Type B pancreatic cell (in vitro differentiated cells): ENCODE data around the gene SLC38A1. TPM values are rescaled to one million over a fixed set of nuclear protein-coding genes. Genes with fewer than 3 reads are reported as not detected.
"Not testable (repeated sequence)": the region's sequence is repeated elsewhere in the genome, so short reads cannot be mapped to it uniquely, and the experiment has no call there.

ENCODE experiments used
- DNase-seq: peaks from one replicate; pipeline ENCODE4 v3.0.0; 2021; ENCODE audit warnings: mixed read lengths; ENCODE audit not compliant: unreplicated experiment; ENCODE audit errors: extremely low spot score
- H3K27ac Mint-ChIP-seq: 2 replicates; pipeline ENCODE4 v1.8.0; 2021; ENCODE audit warnings: mild to moderate bottlenecking, mixed read lengths
- H3K27me3 Mint-ChIP-seq: 2 replicates; pipeline ENCODE4 v1.8.0; 2021; ENCODE audit warnings: mixed read lengths
- H3K36me3 Mint-ChIP-seq: 2 replicates; pipeline ENCODE4 v1.8.0; 2021; ENCODE audit warnings: mixed read lengths
- H3K4me1 Mint-ChIP-seq: one replicate; pipeline ENCODE4 v1.8.0; 2021; ENCODE audit warnings: mixed read lengths; ENCODE audit not compliant: unreplicated experiment
- H3K4me3 Mint-ChIP-seq: 2 replicates; pipeline ENCODE4 v1.8.0; 2021; ENCODE audit warnings: mild to moderate bottlenecking, mixed read lengths
- H3K9me3 Mint-ChIP-seq: 2 replicates; pipeline ENCODE4 v1.8.0; 2021; ENCODE audit warnings: mixed read lengths
- total RNA-seq: library from RNA; stranded (reverse); gene quantifications from 2 replicates; pipeline ENCODE4 v1.2.1, GENCODE V29; 2021; ENCODE audit warnings: low replicate concordance
- TF ChIP-seq, protein P1 (sequence below): fragments of 200-600 bp; sonication (generic); conservative IDR thresholded peaks from 2 replicates; pipeline ENCODE4 v1.5.0; 2021; ENCODE audit warnings: antibody characterized with exemption, mild to moderate bottlenecking

The SLC38A1 gene
- total RNA-seq, 1 donor from 2014 or later = 99.8 TPM

GRCh38 chr12:46164186-46164761, 104.6 kb downstream of the SLC38A1 start:
- Mint-ChIP-seq H3K4me3 (no peak overlapping the region), H3K9me3 (peaks cover 4% of the 10 kb centered on the region), H3K4me1 (peaks cover 21% of the 10 kb centered on the region), H3K27ac (no peak overlapping the region), H3K27me3 (no peaks in the 10 kb centered on the region), H3K36me3 (no peaks in the 10 kb centered on the region)
- TF ChIP-seq, protein P1, sequence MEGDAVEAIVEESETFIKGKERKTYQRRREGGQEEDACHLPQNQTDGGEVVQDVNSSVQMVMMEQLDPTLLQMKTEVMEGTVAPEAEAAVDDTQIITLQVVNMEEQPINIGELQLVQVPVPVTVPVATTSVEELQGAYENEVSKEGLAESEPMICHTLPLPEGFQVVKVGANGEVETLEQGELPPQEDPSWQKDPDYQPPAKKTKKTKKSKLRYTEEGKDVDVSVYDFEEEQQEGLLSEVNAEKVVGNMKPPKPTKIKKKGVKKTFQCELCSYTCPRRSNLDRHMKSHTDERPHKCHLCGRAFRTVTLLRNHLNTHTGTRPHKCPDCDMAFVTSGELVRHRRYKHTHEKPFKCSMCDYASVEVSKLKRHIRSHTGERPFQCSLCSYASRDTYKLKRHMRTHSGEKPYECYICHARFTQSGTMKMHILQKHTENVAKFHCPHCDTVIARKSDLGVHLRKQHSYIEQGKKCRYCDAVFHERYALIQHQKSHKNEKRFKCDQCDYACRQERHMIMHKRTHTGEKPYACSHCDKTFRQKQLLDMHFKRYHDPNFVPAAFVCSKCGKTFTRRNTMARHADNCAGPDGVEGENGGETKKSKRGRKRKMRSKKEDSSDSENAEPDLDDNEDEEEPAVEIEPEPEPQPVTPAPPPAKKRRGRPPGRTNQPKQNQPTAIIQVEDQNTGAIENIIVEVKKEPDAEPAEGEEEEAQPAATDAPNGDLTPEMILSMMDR = no peak
- DNase-seq = no peak

- peaks cover 30% of the 10 kb centered on the region for H3K4me1 Mint-ChIP-seq
- H3K9me3 Mint-ChIP-seq, DNase-seq, H3K4me3 Mint-ChIP-seq, H3K27ac Mint-ChIP-seq, H3K27me3 Mint-ChIP-seq, H3K36me3 Mint-ChIP-seq: not testable (repeated sequence)
Measured at GRCh38 chr12:46162549-46163076, 106.2 kb downstream of the SLC38A1 start.

DNA sequence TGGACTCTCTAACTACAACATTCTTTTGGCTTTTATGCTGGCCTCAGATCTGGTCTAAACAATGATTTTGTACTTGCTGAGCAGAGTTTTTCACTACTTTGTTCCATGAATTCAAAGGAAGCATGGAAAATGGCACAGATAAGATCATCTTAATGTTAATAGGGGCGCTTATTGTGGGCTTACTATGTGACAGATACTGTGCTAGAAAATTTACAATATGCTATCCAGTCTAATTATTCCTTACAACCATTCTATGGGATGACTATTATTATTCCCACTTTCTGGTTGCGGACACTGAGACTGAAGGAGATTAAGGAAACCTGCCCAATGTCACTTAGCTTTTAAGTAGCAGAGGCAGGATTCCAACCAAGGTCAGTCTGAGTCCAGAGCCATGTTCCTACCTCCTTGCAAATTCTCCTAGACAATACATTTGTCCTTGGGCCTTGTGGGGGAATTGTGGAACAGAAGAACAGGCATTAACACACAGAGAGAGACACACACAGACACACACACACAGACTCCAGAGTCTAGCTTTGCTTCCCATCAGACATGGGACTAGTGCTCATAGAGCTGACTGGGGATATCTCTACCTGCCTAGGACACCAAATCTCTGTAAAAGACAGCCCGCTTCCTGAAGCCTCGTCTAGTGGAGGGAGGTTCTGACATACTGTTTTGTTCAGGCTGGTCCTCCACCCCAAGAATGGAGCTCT, 107.7 kb downstream of the SLC38A1 start:
- peaks cover 6% of the 10 kb centered on the region for H3K36me3 Mint-ChIP-seq
- TF ChIP-seq, protein P1 = no peak
- peaks cover 2% of the 10 kb centered on the region for H3K9me3 Mint-ChIP-seq
- peaks cover 30% of the 10 kb centered on the region for H3K4me1 Mint-ChIP-seq
- H3K27ac Mint-ChIP-seq = peak overlapping the region; percentile 62
- no peak for DNase-seq
- no peaks in the 10 kb centered on the region for H3K27me3 Mint-ChIP-seq
- peak overlapping the region; percentile 77 for H3K4me3 Mint-ChIP-seq

DNA sequence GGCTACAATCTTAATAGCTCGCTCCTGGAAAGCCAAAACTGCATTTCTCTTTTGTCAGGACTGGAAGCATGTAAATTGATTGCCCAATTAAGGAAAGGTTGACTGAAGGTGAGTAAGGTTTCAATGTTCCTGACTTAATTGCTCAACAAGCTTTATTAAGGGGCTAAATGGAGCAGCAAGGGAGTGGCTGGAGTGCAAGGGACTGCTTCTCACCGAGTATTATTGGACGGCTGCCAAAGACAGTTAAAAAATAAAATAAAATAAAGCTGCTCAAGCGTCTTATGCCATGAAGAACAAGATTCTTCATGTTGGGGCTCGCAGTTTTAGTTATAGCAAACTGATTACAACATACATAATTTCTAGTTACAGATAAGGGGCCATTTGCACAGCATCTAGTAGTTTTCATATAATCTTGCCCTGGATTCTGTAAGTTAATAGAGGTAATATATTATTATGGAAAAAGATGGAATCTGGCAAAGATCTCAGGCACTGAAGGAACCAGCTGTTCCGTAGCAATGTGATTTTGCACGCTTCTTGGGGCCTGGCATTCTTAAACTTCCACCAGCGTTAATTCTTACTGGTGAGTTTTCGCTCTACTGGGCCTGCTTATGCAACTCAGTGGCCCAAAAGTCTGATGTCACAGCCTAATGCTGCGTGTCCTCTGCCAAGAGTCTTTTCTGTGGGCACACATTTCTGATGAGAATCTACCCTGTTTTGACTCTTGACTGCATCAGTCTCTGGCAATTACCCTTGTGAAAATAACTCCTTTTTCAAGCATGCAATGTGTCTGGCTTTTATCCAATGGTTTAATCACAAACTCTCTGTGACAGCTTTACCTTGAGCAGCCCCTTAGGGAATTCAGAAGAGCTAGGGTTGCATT, 108.5 kb downstream of the SLC38A1 start:
- Mint-ChIP-seq H3K27ac (peak overlapping the region; percentile 62), H3K4me3 (peak overlapping the region; percentile 77), H3K36me3 (peaks cover 10% of the 10 kb centered on the region), H3K9me3 (peaks cover 5% of the 10 kb centered on the region), H3K4me1 (peaks cover 30% of the 10 kb centered on the region), H3K27me3 (no peaks in the 10 kb centered on the region)
- TF ChIP-seq, protein P1 = no peak
- DNase-seq = no peak

DNA sequence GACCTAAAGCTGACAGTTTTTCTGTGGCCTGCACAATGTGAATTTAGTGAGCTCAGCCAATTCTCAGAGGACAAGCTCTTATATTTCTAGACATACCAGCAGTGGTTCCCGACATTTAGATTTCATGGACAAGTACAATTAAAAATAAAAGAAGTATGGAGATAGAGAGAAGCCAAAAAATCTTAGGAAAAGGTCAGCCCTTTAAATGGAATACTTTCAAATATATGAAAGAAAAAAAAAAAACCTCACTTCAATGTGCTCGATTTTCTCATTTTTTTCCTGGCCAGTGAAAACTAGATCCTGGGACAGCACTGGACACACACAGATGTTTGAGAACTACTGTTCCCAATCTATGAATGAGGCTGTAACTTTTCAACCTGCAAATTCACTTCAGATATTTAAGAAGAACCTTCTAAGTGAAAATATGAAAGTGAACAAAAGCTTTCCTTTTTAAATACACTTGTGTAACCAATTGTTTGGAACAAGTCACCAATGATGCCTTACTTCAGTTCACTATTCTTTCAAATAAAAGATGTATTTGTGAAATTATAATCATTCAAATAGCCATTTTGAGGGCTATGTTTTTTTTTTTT, 109.4 kb downstream of the SLC38A1 start:
- TF ChIP-seq, protein P1 = no peak
- H3K27me3 Mint-ChIP-seq = no peaks in the 10 kb centered on the region
- H3K36me3 Mint-ChIP-seq = peaks cover 10% of the 10 kb centered on the region
- H3K27ac Mint-ChIP-seq = peak overlapping the region; percentile 66
- DNase-seq = no peak
- peaks cover 30% of the 10 kb centered on the region for H3K4me1 Mint-ChIP-seq
- peaks cover 5% of the 10 kb centered on the region for H3K9me3 Mint-ChIP-seq
- H3K4me3 Mint-ChIP-seq = peak overlapping the region; percentile 77
